Measurements from ENCODE around the gene FOXN1.
"Not testable (repeated sequence)": the region's sequence is repeated elsewhere in the genome, so short reads cannot be mapped to it uniquely, and the experiment has no call there.

The FOXN1 gene

DNA sequence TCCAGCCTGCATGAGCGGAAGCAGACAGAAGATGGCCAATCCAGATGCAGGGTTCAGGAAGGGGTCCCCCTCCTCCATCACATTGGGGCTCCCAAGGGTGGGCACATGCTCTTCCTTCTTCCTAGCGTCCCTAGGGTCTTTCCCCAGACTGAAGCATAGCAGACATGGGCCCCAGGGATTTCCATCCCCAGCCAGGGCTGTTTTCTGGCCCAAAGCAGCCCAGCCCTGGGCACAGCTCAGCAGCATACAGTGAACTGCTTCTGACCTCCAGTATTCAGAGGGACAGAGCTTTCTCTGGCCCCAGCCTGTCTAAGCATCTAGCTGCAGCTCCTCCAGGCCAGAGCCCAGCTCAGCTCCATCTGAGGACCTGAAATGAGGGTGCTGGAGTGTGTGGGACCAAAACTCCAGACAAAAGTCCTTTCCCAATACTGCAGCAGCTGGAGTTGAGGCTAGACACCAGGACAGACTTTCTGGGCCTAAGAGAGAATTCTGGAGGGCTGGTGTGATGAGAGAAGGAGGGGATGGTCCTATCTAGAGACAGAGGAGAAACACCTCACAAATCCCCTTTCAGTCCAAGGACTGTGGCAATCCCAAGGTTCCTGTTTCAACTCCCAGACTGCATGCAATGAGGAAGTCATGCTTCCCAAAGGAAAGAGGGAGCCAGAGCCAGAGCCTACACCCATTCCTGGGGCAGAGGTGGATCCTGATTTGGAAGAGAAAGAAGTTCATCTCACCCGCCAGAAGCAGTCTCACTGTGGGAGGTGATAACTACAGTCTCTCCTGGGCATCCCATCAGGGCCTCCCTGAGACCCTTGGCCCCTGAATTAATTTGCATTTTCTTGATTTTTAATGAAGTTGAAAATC, 4.5 kb upstream of the FOXN1 start:
- DNase-seq = no peak

DNA sequence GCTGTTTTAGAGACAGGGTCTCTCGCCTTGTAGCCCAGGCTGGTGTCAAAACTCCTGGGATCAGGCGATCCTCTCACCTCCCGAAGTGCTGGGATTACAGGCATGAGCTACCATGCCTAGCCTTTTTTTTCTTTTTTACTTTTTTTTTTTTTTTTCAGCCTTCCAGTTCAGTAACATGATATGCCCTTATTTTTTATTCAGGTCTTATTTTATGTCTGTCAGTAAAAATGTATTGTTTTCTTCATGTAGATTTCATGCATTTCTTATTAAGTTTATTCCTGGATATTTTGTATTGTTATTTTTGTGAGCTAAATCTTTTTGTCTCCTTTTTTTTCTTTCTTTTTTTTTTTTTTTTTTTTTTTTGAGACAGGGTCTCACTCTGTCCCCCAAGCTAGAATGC, 2.7 kb upstream of the FOXN1 start:
- no peak for DNase-seq

DNA sequence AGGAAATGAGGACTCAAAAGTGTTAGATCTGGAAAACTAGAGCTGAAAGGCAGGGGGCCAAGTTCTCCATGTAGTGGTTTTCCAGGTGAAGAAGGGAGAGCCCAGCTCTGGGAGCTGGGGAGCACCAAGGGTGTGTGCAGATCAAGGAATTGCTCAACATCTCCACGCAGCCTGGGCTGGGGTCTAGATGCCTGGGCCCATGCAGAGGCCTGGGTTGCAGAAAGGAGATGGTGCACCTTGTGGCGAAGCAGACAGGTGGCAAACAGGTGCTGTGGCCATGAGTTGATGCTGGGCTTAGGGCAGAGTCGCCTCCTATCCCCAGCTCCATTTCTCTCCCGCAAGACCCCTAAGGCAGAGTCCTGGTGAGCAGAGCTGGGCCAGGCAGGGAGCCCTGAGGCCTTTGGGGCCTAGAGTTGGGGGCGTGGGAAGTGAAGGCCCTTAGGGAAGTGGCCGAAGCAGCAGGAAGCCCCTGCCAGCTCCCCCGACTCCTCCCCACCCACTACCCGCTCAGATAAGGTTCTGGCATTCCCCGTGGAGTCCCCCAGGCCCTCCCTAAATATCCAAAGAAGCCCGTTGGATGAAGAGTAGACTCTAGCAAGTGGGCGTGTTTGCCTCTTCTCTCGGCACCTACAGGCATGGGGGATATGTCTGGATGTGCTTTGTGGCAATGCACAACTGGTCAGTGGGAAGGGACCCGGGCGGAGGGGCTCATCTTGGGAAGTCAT, 777 bp downstream of the FOXN1 start:
- DNase-seq = no peak

DNA sequence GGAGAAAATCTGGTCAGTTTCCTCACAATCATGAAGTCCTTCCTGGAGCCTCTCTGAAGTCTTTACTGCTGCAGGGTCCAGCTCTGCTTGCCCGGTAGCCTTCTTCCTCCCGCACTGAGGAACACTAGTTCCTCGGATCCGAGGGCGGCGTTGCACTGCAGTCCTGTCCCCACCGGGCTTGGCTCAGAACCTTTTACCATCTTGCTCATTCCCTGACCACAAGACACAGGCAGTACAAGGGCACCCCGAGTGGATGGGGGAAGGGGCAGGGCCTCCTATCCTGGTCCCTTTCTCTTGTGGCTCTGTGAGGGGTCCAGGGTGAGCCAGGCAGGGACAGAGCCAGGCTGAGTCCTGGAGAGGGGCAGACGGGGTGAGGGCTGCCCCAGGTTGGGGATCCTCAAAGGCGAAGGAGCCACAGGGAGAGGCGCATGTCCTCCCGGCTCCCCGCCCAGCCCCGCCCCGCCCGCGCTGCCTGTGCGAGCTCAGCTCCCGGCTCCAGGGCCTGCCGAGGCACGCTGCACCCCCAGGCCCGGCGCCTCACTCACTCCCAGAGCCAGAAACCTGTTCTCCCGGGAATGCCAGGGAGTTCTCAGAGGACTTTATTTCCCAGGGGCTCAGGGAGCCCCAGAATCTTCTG, 1.5 kb downstream of the FOXN1 start:
- no peak for DNase-seq

DNA sequence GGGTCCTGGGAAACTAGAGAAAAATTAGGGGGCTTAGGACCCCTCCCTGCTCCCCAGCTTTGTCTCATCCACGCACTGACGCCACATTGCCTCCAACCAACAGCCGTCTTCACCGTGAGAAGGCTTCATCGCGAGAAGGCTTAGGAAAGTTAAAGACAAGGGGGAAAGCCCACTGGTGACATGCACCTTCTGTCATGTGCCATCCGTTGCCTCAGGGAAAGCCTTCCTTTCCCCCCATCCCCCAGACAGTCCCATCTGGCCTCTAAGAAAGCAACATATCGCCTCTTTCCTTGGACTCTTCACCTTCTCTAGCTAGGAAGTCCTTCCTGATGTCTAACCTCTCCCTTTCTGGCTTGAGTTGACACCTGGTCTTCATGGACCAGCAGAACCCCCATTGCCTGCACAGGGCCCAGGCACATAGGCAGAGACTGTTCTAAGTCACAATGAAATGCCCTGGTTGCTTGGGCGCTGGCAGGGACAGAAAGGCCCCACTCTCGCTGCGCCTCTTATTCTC, 2.1 kb downstream of the FOXN1 start:
- DNase-seq = no peak

DNA sequence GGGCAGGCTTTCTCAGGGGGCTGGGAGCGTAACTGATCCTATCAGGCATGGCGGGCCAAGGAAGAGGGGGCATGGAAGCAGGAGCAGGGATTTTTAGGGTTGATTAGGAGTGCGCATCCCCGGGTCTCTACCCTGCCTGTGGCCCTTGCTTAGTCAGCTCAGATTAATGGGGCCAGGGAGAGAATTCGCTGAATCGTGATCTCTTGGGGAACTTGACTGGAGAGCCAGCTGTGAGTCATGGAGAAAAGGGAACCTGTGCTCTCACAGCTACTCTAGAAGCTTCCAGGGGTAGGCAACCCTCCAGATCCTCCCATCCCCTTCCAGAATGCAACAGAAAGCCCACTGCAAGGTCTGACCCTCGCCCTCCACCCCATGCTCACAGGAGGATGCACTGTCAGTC, 3.6 kb downstream of the FOXN1 start:
- no peak for DNase-seq

DNA sequence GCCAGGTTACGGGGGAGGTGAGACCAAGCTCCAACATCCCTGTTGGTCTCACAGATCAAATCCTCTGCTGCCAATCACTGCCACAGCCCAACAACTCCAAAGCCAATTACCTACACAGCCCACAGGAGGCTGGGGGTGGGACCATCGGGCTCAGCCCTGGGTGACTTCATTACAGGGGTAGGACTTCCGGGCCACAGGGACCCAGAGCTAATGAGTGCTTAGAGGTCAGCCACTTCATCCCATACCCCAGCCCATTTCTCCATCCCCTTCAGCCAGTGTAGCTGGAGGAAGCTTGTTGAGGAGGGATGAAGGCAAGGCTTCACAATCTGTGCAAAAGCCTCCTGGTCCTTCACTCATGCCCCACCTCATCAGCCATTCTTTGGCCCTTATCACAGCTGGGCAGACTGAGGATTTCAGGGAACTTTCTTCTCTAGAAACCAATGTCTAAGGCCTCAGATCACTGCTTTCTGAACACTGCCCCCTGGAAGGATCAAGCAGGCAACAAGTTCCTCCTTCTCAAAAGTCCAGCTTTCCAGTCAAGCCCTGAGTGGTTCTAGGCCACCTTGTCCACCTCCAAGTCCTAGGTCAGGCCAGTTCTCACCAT, 5.8 kb downstream of the FOXN1 start:
- no peak for DNase-seq

DNA sequence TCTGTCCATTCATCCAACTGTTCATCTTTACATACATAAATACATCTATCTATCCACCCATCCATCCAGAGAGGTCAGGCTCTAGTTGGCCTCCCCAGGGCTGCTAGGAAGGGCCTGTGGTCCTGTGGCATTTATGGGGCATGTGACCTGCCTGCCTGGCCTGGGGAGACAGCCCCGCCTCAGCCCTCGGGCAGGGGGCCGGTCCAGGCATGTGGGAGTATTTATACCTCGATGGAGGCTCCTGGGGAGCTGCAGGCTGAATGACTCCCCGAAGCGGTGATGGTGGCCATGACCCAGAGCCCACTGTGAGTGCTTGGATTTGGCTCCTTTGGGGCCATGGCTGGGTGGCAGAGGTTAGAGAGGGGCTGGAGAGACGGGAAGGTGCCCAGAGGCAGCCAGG, 7.3 kb downstream of the FOXN1 start:
- DNase-seq = no peak

DNA sequence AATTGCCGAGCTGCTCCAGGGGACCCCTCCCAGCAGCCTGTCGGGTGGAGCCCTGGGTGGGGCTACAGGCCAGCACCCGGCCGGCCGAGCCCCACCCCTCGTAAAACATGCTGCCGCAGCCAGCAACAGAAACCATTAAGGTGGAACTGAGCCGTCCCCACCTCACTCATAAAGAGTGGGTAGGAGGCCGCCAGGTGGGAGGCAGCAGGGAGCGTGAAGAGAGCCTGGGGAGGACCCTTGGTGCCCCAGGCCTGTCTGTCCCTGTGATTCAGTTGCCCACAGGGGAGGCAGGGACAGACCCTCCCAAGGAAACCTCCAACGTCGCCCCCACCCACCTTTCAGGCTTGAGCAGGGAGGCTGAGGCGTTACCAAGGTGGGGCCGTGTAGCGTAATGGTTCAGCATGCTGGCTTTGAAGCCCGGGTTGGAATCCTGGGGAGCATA, 8.4 kb downstream of the FOXN1 start:
- DNase-seq = no peak

DNA sequence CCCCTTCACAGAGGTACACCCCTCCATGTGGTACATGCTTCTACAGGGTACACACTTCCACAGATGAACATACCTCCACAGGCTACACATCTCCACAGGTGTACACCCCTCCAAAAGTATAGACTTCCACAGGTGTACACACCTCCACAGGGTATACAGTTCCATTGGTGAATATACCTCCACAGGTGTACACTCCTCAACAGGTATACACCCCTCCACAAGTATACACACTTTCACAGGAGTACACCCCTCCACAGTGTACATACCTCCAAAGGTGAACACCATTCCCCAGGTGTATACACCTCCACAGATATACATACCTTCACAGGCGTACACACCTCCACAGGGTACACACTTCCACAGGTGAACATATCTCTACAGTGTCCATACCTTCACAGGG, 9.4 kb downstream of the FOXN1 start:
- DNase-seq = no peak

DNA sequence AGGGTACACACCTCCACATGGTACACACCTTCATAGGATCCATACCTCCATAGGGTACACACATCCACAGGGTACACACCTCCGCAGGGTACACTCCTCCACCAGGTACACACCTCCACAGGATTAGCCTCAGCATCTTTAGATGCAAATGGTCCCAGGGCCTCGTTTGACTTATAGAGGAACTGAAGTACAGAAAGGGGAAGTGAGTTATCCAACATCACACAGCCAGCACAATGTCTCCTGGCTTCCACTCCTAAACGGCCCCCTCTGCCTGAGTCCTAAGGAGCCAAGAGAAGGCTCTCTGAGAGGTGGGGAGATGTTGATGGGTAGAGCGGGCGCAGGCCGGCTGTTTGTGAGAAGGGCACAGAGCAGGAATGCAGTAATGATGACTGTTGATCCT, 12.0 kb downstream of the FOXN1 start:
- no peak for DNase-seq

DNA sequence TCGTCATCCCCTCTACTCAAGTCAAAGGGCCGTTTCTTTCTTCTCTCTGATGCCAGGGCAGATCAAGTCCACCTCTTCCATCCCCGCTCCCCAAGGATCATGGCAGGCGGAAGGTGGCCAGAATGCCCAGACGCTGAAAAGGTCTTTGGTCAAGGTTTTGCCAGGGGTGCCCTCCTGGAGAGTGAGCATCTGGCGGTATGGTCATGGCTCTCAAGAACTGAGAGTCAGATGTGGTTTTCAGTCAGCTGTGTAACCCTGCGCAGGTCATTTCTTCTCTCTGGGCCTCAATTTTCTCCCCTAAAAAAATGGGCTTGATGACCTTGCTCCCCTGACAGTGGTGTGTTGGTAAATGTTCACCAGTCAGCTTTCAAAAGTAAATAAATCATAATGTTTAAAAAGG, 12.4 kb downstream of the FOXN1 start:
- no peak for DNase-seq

DNA sequence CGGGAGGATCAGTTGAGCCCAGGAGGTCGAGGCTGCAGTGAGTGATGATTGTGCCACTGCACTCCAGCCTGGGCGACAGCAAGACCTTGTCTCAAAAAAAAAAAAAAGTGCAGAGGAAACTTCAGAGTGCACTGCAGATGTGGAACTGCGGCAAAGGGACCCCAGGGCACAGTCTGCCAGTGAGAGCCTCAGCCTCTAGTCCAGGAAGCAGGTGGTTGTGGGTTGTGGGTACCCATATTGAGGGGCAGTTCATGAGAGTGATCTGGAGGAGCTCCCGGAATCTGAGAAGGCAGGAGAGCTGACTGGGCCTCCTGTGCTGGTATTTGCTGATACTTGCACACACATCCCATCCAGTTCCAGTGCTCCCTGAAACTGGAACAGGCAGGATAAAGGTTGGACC, 13.1 kb downstream of the FOXN1 start:
- no peak for DNase-seq

DNA sequence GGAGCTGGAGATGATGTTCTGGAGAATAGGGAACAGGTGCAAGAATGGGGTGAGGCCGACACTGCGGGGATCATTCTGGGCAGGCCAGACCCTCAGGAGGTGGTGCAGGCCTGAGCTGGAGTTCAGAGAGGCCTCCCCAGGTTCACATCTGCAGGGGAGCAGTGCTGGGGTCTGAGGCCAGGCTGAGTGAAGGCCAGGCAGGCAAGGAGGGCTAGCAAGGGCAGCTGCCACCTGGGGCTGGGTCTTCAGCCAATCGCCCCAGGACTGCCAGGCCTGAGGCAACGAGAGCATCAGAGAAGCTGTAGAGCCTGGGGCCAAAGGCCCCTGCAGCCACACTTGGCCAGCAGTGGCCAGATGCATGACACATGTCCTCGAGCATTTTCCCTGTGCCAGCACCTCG, 14.5 kb downstream of the FOXN1 start:
- no peak for DNase-seq

DNA sequence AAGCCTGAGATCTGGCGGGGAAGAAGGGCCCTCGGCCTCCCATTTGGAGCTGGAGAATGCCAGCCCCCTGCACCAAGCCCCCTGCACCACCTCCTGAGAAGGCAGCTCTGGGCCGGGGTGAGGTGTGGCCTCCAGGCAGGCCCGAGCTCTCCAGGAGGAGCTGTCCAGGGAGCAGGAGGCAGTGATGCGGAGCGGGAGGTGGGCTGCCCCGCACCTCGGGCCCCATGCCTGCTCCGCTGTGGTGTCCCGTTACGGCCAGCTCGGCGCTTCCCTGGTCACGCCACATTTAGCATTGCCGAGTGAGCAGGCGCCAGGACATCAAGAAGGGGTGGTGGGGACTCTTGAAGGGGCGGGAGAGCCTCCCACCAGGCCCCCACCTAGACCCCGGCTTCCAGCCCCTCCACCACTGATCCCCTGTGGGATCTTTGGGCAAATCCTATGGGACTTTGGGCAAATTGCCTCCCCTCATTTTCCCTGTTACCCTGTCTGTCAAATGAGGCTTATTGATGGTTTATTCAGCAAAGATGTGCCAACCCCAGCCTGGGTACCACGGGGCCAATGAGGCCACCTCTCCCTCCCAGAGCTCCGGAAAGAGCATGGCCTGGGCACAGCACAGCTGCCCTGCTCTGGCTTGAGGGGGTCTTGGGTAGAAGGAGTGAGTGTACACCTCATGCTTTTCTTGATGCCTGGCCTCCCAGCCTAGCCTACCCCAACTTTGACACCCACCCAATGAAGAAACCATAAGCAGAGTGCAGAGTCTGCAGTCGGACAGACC, 15.3 kb downstream of the FOXN1 start:
- peak in 1 of 2 experiments; percentile 48 for DNase-seq

DNA sequence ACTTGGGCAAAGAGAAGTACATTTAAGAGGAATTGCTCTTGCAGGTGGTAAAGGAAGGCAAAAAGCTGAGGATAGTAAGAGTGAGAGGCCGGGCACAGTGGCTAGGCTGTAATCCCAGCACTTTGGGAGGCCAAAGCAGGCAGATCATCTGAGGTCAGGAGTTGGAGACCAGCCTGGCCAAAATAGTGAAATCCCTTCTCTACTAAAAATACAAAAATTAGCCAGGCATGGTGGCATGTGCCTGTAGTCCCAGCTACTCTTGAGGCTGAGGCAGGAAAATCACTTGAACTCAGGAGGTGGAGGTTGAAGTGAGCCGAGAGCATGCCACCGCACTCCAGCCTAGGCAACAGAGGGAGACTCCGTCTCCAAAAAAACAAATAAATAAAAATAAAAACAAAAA, 16.1 kb downstream of the FOXN1 start:
- DNase-seq = not testable (repeated sequence)

DNA sequence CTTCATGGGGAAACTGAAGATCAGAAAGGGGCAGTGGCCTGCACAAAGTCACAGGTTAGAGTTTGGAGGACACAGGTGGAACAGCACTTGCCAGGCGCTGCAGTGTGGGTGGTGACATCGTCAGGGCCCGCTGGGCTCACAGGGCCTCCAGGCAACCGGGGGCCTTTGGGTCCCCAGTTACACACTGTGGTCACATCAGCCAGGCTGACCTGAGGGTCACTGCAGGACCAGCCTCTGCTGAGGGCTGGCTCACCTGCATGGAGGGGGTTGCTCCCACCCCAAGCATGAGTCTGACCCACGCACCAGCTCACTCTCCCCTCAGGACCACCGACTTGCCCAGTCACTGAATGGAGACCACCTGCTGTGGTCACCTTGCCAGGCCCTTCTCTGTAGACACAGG, 17.0 kb downstream of the FOXN1 start:
- no peak for DNase-seq

DNA sequence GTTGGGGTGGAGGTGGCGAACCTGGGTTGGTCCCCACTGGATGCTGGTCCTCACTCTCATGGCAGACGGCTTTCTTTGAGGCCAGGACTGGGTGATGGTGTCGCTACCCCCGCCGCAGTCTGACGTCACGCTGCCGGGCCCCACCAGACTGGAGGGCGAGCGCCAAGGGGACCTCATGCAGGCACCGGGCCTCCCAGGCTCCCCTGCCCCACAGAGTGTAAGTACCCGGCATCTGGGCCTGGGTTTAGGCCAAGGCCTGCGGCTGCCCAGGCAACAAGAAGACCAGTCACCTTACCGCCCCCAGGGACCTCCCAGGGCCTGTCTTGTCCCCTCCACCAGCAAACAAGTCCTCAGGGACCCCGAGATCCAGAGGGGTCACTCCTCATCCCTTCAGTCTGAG, 17.7 kb downstream of the FOXN1 start:
- DNase-seq = no peak

DNA sequence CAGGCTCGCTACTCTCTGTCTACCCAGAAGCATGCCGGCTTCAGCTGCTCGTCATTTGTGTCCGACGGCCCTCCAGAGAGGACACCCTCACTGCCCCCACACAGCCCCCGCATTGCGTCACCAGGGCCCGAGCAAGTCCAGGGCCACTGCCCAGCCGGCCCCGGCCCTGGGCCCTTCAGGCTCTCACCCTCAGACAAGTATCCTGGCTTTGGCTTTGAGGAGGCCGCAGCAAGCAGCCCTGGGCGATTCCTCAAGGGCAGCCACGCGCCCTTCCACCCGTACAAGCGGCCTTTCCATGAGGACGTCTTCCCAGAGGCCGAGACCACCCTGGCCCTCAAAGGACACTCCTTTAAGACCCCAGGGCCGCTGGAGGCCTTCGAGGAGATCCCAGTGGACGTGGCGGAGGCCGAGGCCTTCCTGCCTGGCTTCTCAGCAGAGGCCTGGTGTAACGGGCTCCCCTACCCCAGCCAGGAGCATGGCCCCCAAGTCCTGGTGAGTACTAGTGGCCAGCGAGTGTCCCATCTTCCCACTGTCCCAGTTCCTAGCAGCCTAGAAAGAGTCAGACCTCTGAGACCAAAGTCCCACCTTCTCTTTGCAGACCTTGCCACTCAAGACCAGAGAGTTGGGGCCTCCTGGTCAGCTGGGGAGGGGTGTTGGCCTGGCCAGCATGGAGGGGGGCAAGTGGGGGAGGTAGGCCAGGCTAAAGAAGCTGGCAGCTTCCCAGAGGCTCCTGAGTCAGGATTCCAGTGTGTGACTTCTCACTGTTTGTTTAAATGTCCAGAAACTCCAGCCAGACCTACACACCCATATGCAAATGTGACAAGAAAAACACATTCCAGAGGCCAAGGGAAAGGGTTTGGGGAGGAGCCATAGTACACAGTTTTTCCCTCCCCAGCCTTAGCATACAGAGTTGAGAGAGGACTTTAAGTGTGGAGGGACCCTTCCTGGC, 18.6 kb downstream of the FOXN1 start:
- DNase-seq = no peak

DNA sequence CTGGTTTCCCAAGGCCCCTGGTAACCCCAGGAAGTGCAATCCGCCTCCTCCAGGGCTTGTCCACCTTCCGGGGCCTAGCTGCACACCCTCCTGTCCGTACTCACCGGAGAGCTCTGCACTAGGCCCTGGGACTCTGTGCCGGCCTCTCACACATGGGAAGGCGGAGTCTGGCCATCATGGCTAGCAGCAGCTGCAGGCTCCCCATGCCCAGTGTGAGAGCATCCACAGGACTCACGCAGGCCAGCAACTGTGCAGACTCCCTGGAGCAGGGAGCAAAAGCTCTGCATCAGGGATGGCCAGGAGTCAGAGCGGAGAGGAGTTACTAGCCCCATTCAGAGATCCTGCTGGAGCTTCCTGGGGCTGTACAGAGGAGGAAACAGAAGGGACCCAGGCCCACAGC, 20.2 kb downstream of the FOXN1 start:
- DNase-seq = no peak

DNA sequence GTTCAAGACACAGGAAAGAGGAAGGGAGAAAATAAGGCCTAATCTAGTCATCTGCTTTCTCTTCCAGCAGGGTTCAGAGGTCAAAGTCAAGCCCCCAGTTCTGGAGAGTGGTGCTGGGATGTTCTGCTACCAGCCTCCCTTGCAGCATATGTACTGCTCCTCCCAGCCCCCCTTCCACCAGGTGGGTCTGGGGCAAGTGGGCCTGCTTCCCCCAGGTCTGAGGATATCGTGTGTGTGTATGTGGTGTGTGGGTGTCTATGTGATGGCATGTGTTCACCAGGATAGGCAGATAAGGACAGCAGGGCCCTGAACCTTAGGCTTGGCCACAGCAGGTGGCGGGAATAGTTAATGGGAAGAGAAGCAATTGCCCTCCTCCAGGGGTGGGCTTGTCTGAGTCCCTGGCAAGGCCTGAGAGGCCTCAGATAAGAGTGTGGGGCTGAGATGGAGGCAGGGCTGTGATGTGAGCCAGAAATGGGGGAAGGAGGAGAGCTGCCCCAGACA, 21.1 kb downstream of the FOXN1 start:
- no peak for DNase-seq
